WTC11 (cell line): ENCODE data around the gene CEP250.
"Not testable (repeated sequence)": the region's sequence is repeated elsewhere in the genome, so short reads cannot be mapped to it uniquely, and the experiment has no call there.

Source experiments
- CBFB ChIP-seq: sonication (generic); formaldehyde crosslinking; IDR thresholded peaks from 2 replicates; pipeline ENCODE4 v1.8.1; 2022; ENCODE audit warnings: mild to moderate bottlenecking, low read depth, missing genetic modification reagents
- USF2 ChIP-seq: sonication (generic); formaldehyde crosslinking; IDR thresholded peaks from 2 replicates; pipeline ENCODE4 v1.8.1; 2023; ENCODE audit warnings: mild to moderate bottlenecking, missing genetic modification reagents, moderate library complexity
- ZNF138 ChIP-seq: sonication (generic); formaldehyde crosslinking; conservative IDR thresholded peaks from 2 replicates; pipeline ENCODE4 v1.8.1; 2022; ENCODE audit warnings: mild to moderate bottlenecking, moderate library complexity, missing genetic modification reagents
- ZNF232 ChIP-seq: sonication (generic); formaldehyde crosslinking; IDR thresholded peaks from 2 replicates; pipeline ENCODE4 v1.8.0; 2022; ENCODE audit warnings: mild to moderate bottlenecking, missing genetic modification reagents
- TF ChIP-seq, protein P1 (sequence below): fragments of 200-600 bp; IDR thresholded peaks from 2 replicates; pipeline ENCODE4 v1.8.0; 2022; ENCODE audit warnings: antibody characterized with exemption

- TF ChIP-seq ZNF138; USF2 (CRISPR knock-in tag); CBFB (CRISPR knock-in tag); ZNF232: not testable (repeated sequence)
- TF ChIP-seq, protein P1, sequence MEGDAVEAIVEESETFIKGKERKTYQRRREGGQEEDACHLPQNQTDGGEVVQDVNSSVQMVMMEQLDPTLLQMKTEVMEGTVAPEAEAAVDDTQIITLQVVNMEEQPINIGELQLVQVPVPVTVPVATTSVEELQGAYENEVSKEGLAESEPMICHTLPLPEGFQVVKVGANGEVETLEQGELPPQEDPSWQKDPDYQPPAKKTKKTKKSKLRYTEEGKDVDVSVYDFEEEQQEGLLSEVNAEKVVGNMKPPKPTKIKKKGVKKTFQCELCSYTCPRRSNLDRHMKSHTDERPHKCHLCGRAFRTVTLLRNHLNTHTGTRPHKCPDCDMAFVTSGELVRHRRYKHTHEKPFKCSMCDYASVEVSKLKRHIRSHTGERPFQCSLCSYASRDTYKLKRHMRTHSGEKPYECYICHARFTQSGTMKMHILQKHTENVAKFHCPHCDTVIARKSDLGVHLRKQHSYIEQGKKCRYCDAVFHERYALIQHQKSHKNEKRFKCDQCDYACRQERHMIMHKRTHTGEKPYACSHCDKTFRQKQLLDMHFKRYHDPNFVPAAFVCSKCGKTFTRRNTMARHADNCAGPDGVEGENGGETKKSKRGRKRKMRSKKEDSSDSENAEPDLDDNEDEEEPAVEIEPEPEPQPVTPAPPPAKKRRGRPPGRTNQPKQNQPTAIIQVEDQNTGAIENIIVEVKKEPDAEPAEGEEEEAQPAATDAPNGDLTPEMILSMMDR: not testable (repeated sequence)
These were observed 62.4 kb downstream of the CEP250 start for GRCh38 chr20:35517767-35518166.
